IMR-90 (cell line): ENCODE results near the gene TUBGCP6. TPM values are rescaled to one million over a fixed set of nuclear protein-coding genes. Genes with fewer than 3 reads are reported as not detected.

Experiments
- ATAC-seq: fragments of 200-7000 bp; cut with Tn5 transposase; 2 replicates; pipeline ENCODE4 v1.9.1; 2020; ENCODE audit warnings: low read depth, mild to moderate bottlenecking, moderate library complexity
- BruUV-seq: library from RNA; stranded (reverse); fragments of 400-500 nt; replicated peaks from 2 replicates; lab custom pipeline; 2021; lab: Mats Ljungman, UMichigan
- CTCF ChIA-PET: fragments of 300-600 bp; formaldehyde crosslinking; extraction: SDS; loops from one replicate; lab custom pipeline; 2021; ENCODE audit warnings: antibody characterized with exemption; lab: Yijun Ruan, JAX
- POLR2A ChIA-PET: fragments of 300-600 bp; sonication (Branson Sonifier 250); formaldehyde crosslinking; loops from one replicate; lab custom pipeline; 2022; ENCODE audit warnings: antibody characterized with exemption; ENCODE audit not compliant: unreplicated experiment; lab: Charles Lee
- DNase-seq: peaks from one replicate; pipeline ENCODE4 v3.0.0; 2013
- H2AFZ ChIP-seq: replicated peaks from 2 replicates; pipeline ENCODE3; 2013; ENCODE audit warnings: low read length, mild to moderate bottlenecking; ENCODE audit not compliant: poor library complexity
- H2AK5ac ChIP-seq: 2 replicates; pipeline ENCODE4 v1.6.1; 2013; ENCODE audit warnings: low read depth, low read length, inconsistent platforms
- H2AK9ac ChIP-seq: replicated peaks from 2 replicates; pipeline ENCODE3; 2013; ENCODE audit warnings: mild to moderate bottlenecking, low read depth, low read length, moderate library complexity; ENCODE audit not compliant: poor library complexity
- H2BK120ac ChIP-seq: 2 replicates; pipeline ENCODE4 v1.6.1; 2013; ENCODE audit warnings: low read depth, low read length, inconsistent platforms
- H2BK15ac ChIP-seq: 3 replicates; pipeline ENCODE4 v1.6.1; 2013; ENCODE audit warnings: low read depth, low read length, inconsistent platforms
- H2BK20ac ChIP-seq: 2 replicates; pipeline ENCODE4 v1.6.1; 2013; ENCODE audit warnings: low read depth, mild to moderate bottlenecking, inconsistent platforms, low read length, moderate library complexity
- H2BK5ac ChIP-seq: 2 replicates; pipeline ENCODE4 v1.6.1; 2013; ENCODE audit warnings: mild to moderate bottlenecking, low read depth, low read length, inconsistent platforms; ENCODE audit not compliant: poor library complexity, severe bottlenecking
- H3K14ac ChIP-seq: replicated peaks from 2 replicates; pipeline ENCODE4 v1.6.1; 2013; ENCODE audit warnings: low read depth, low read length, inconsistent platforms
- H3K18ac ChIP-seq: 2 replicates; pipeline ENCODE4 v1.6.1; 2013; ENCODE audit warnings: low read depth, low read length, control low read depth
- H3K23ac ChIP-seq: 2 replicates; pipeline ENCODE4 v1.6.1; 2013; ENCODE audit warnings: low read depth, low read length, inconsistent platforms
- H3K27ac ChIP-seq: 2 replicates; pipeline ENCODE4 v1.5.1; 2013; ENCODE audit warnings: mild to moderate bottlenecking, control low read depth, low read length; ENCODE audit not compliant: insufficient read depth
- H3K27me3 ChIP-seq: 2 replicates; pipeline ENCODE4 v1.6.1; 2013; ENCODE audit warnings: low read length; ENCODE audit not compliant: control insufficient read depth, insufficient read depth
- H3K36me3 ChIP-seq: 2 replicates; pipeline ENCODE4 v1.6.1; 2013; ENCODE audit warnings: low read length, mixed read lengths; ENCODE audit not compliant: control insufficient read depth, insufficient read depth
- H3K4ac ChIP-seq: 2 replicates; pipeline ENCODE4 v1.6.1; 2013; ENCODE audit warnings: low read depth, low read length, inconsistent platforms
- H3K4me1 ChIP-seq: 2 replicates; pipeline ENCODE4 v1.6.1; 2013; ENCODE audit warnings: low read length, mixed read lengths; ENCODE audit not compliant: control insufficient read depth, insufficient read depth
- H3K4me2 ChIP-seq: 2 replicates; pipeline ENCODE4 v1.6.1; 2013; ENCODE audit warnings: low read depth, mild to moderate bottlenecking, control low read depth, low read length, moderate library complexity
- H3K4me3 ChIP-seq: 2 replicates; pipeline ENCODE4 v1.5.1; 2013; ENCODE audit warnings: low read depth, mild to moderate bottlenecking, control low read depth, low read length, moderate library complexity; ENCODE audit not compliant: insufficient read depth
- H3K56ac ChIP-seq: 2 replicates; pipeline ENCODE4 v1.6.1; 2013; ENCODE audit warnings: low read length, inconsistent platforms; ENCODE audit not compliant: insufficient read depth; ENCODE audit errors: extremely low read depth
- H3K79me1 ChIP-seq, 2 experiments: 2 replicates each; pipeline ENCODE4 v1.6.1; 2013; ENCODE audit warnings: low read length in 2 of 2, inconsistent platforms in 1 of 2, low read depth in 1 of 2
- H3K9ac ChIP-seq: 2 replicates; pipeline ENCODE4 v1.6.1; 2013; ENCODE audit warnings: low read depth, low read length, control low read depth
- H3K9me1 ChIP-seq: 2 replicates; pipeline ENCODE4 v1.6.1; 2013; ENCODE audit warnings: low read length, inconsistent platforms; ENCODE audit not compliant: insufficient read depth
- H3K9me3 ChIP-seq: 2 replicates; pipeline ENCODE4 v1.6.1; 2013; ENCODE audit warnings: low read length; ENCODE audit not compliant: control insufficient read depth, insufficient read depth
- H4K20me1 ChIP-seq: 2 replicates; pipeline ENCODE4 v1.6.1; 2013; ENCODE audit warnings: low read length, inconsistent platforms; ENCODE audit not compliant: insufficient read depth
- H4K5ac ChIP-seq: 2 replicates; pipeline ENCODE4 v1.6.1; 2013; ENCODE audit warnings: mild to moderate bottlenecking, low read depth, low read length, control low read depth
- H4K8ac ChIP-seq, 2 experiments: 2 replicates each; pipeline ENCODE4 v1.6.1; 2013; ENCODE audit warnings: low read depth in 2 of 2, low read length in 2 of 2, control low read depth in 1 of 2, inconsistent platforms in 1 of 2
- H4K91ac ChIP-seq: 2 replicates; pipeline ENCODE4 v1.6.1; 2013; ENCODE audit warnings: low read depth, low read length, inconsistent platforms; ENCODE audit not compliant: insufficient read depth
- CEBPB ChIP-seq: IDR thresholded peaks from 2 replicates; pipeline ENCODE4 v1.6.1; 2012; ENCODE audit warnings: low read depth, low read length, improper control_type of control experiment
- MAFK ChIP-seq: IDR thresholded peaks from 2 replicates; pipeline ENCODE4 v1.6.1; 2012; ENCODE audit warnings: low read depth, low read length, improper control_type of control experiment
- MXI1 ChIP-seq: IDR thresholded peaks from 2 replicates; pipeline ENCODE4 v1.6.1; 2012; ENCODE audit warnings: low read depth, mild to moderate bottlenecking, low read length, moderate library complexity, borderline replicate concordance
- POLR2A ChIP-seq: IDR thresholded peaks from 2 replicates; pipeline ENCODE4 v1.6.1; 2012; ENCODE audit warnings: mild to moderate bottlenecking, low read depth, low read length
- RFX5 ChIP-seq: IDR thresholded peaks from 2 replicates; pipeline ENCODE4 v1.8.0; 2012; ENCODE audit warnings: low read depth, mild to moderate bottlenecking, low read length, moderate library complexity
- WGBS, 2 experiments: methylation state at CpG; one replicate each; pipeline versions ENCODE4 v1.1.5 to v1.1.7; 2013; ENCODE audit warnings: missing lambda C conversion rate in 2 of 2; ENCODE audit not compliant: insufficient read length in 1 of 2; ENCODE audit errors: extremely low coverage in 2 of 2; 5-methylcytosine and 5-hydroxymethylcytosine counted together
- dilution Hi-C: fragments of 300-500 bp; cut with HindIII; formaldehyde crosslinking; loops from one replicate; pipeline ENCODE4 v1.14.3; 2018; ENCODE audit warnings: low sequenced_read_pairs; ENCODE audit not compliant: unreplicated experiment
- in situ Hi-C: fragments of 300-500 bp; cut with MboI; formaldehyde crosslinking; loops from 3 replicates; pipeline ENCODE4 v1.14.3; 2019; ENCODE audit warnings: low sequenced_read_pairs, inconsistent platforms, mixed read lengths
- intact Hi-C: fragments of 100-400 bp; cut with micrococcal nuclease; formaldehyde crosslinking; loops from 2 replicates; pipeline ENCODE4 v1.10.0; 2022
- polyA plus RNA-seq, 3 experiments: library from polyadenylated mRNA; depleted of rRNA; stranded (reverse); fragments of >200 nt; gene quantifications; 2 replicates each; pipeline ENCODE4 v1.2.3, GENCODE V29; 2012; ENCODE audit warnings: low replicate concordance in 1 of 3
- total RNA-seq: library from RNA; depleted of rRNA; stranded (reverse); fragments of >200 nt; gene quantifications from 2 replicates; pipeline ENCODE4 v1.2.3, GENCODE V29; 2012
- TF ChIP-seq, protein P1 (sequence below): fragments of 150-350 bp; IDR thresholded peaks from 2 replicates; pipeline ENCODE4 v1.6.1; 2017; ENCODE audit warnings: mild to moderate bottlenecking, antibody characterized with exemption, low read length, low read depth

Gene TUBGCP6
- total and polyA plus RNA-seq, 2 of the 4 experiments (the other 2 are of a cell fraction) = 10.8 to 28.6 TPM

DNA sequence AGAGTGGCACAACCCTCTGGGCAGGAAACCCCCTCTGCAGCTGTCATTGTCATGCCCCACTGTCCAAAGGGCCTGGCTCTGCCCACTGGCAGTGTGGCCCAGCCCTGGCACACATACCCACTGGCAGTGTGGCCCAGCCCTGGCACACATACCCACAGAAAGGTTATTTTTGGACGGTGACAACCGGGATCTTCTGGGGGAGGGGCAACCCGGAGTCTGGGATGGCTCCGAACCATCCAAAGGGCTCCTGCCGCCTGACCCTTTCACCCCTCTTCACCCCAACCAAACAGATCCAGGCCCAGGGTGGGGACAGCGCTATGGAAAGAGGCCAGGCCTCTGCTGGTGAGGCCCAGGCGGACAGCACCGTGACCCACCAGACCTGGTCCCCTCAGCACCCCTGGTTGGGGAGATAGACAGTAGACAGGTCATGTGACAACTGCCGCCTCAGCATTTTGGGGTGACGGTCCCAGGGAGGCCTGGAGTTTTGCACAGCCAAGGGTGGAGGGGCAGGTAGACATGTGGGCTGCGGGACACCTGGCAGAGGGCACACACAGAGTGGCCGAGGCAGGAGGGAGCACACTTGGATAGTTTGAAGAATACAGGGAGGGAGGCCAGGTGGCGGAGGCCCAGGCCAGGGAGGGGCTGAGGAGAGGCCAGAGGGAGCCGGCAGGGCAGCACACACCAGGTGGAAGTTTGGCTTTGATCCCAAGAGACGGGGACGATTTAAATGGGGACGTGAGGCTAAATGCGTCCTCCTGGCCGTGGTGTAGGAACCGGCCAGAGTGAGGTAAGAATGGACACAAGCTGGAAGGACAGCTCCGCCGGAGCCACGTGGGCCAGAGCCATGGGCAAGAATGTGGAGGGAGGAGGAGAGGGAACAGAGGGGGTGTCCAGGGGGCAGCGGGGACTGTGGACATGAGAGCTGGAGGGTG, 13.8 kb upstream of the TUBGCP6 start:
- no peak overlapping the region for H2BK120ac ChIP-seq
- dilution Hi-C loops = no loop called here
- H3K4ac ChIP-seq = no peak overlapping the region
- no TSS peak for BruUV-seq
- in situ Hi-C loops = no loop called here
- H4K91ac ChIP-seq = no peak overlapping the region
- peaks cover 24% of the 10 kb centered on the region for H4K20me1 ChIP-seq
- peaks cover 4% of the 10 kb centered on the region; the same call in 1 of the 2 replicates for H3K9me1 ChIP-seq
- H2AK9ac ChIP-seq = peak overlapping the region; percentile 72
- no peak overlapping the region for H2BK20ac ChIP-seq
- CTCF ChIA-PET = no interaction called here
- H3K4me3 ChIP-seq = no peak overlapping the region
- TF ChIP-seq MAFK (peak; percentile 83), CEBPB (no peak), MXI1 (no peak), RFX5 (no peak), POLR2A (no peak)
- TF ChIP-seq, protein P1, sequence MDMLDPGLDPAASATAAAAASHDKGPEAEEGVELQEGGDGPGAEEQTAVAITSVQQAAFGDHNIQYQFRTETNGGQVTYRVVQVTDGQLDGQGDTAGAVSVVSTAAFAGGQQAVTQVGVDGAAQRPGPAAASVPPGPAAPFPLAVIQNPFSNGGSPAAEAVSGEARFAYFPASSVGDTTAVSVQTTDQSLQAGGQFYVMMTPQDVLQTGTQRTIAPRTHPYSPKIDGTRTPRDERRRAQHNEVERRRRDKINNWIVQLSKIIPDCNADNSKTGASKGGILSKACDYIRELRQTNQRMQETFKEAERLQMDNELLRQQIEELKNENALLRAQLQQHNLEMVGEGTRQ = no peak
- H3K4me2 ChIP-seq = no peak overlapping the region
- H3K9me3 ChIP-seq = no peaks in the 10 kb centered on the region
- no peak overlapping the region for H2BK15ac ChIP-seq
- H3K27me3 ChIP-seq = no peaks in the 10 kb centered on the region
- H3K23ac ChIP-seq = no peak overlapping the region
- no peak overlapping the region for H4K5ac ChIP-seq
- no peak overlapping the region for H2AFZ ChIP-seq
- no peak for DNase-seq
- H3K36me3 ChIP-seq = peaks cover 31% of the 10 kb centered on the region; the same call in 1 of the 2 replicates
- H2AK5ac ChIP-seq = no peak overlapping the region; the same call in 1 of the 2 replicates
- H4K8ac ChIP-seq = no peak overlapping the region
- H3K14ac ChIP-seq = no peak overlapping the region
- H3K79me1 ChIP-seq = peaks cover 9 to 43% of the 10 kb centered on the region in 2 experiments; a peak in 3 of 4 replicates
- ATAC-seq = no peak
- H2BK5ac ChIP-seq = no peak overlapping the region
- H3K9ac ChIP-seq = no peak overlapping the region
- 89% methylated on average over 6 of the region's 24 CpGs; no CpG with 5 or more reads in 1 of the 2 experiments for WGBS, 2 experiments
- POLR2A ChIA-PET = no interaction called here
- peaks cover 17% of the 10 kb centered on the region for H3K4me1 ChIP-seq
- H3K56ac ChIP-seq = no peak overlapping the region
- H3K27ac ChIP-seq = no peak overlapping the region
- no peak overlapping the region for H3K18ac ChIP-seq
- intact Hi-C loops = no loop called here
